ENCODE results near the gene FKRP.

FKRP gene

GRCh38 chr19:46719629-46720502, 26.0 kb upstream of the FKRP start:
- no peak for DNase-seq

GRCh38 chr19:46720503-46721239, 25.2 kb upstream of the FKRP start:
- DNase-seq, result no peak

- DNase-seq, result no peak
These were observed 24.4 kb upstream of the FKRP start for GRCh38 chr19:46721269-46722003.

GRCh38 chr19:46722004-46722380, 23.9 kb upstream of the FKRP start:
- DNase-seq, result no peak

- DNase-seq, result no peak
These were observed 23.3 kb upstream of the FKRP start for GRCh38 chr19:46722421-46723022.

GRCh38 chr19:46723023-46723461, 22.8 kb upstream of the FKRP start:
- DNase-seq, result no peak

GRCh38 chr19:46723471-46723870, 22.4 kb upstream of the FKRP start:
- DNase-seq, result no peak

- DNase-seq, result no peak
These were observed 21.4 kb upstream of the FKRP start for GRCh38 chr19:46724468-46724867.

- no peak for DNase-seq
These were observed 20.6 kb upstream of the FKRP start for GRCh38 chr19:46725036-46725820.

- no peak for DNase-seq
These were observed 19.9 kb upstream of the FKRP start for GRCh38 chr19:46725859-46726393.

- DNase-seq, result no peak
These were observed 19.3 kb upstream of the FKRP start for GRCh38 chr19:46726551-46726950.

- DNase-seq, result no peak
These were observed 18.8 kb upstream of the FKRP start for GRCh38 chr19:46726971-46727501.

GRCh38 chr19:46727757-46728156, 18.1 kb upstream of the FKRP start:
- DNase-seq, result no peak

- DNase-seq, result peak; percentile 57
These were observed 17.6 kb upstream of the FKRP start for GRCh38 chr19:46728208-46728607.

GRCh38 chr19:46728693-46729339, 17.0 kb upstream of the FKRP start:
- peak; percentile 72 for DNase-seq

- DNase-seq, result no peak
These were observed 16.2 kb upstream of the FKRP start for GRCh38 chr19:46729696-46730095.

GRCh38 chr19:46730187-46730586, 15.7 kb upstream of the FKRP start:
- no peak for DNase-seq

GRCh38 chr19:46730595-46730994, 15.3 kb upstream of the FKRP start:
- DNase-seq, result no peak

GRCh38 chr19:46731007-46731501, 14.8 kb upstream of the FKRP start:
- peak; percentile 47 for DNase-seq

GRCh38 chr19:46731584-46731983, 14.3 kb upstream of the FKRP start:
- no peak for DNase-seq
